Left ventricle myocardium superior (tissue), 1 donor: ENCODE measurements around the gene THRA. TPM values are rescaled to one million over a fixed set of nuclear protein-coding genes. Genes with fewer than 3 reads are reported as not detected.

ENCODE experiments used
- ATAC-seq: fragments of 200-7000 bp; cut with Tn5 transposase; one replicate; pipeline ENCODE4 v1.9.1; 2020; ENCODE audit warnings: mild to moderate bottlenecking, moderate library complexity
- DNase-seq: peaks from one replicate; pipeline ENCODE4 v3.0.0-alpha.2; 2020
- intact Hi-C: fragments of 100-400 bp; cut with micrococcal nuclease; formaldehyde crosslinking; loops from one replicate; pipeline ENCODE4 v1.11.0; 2022
- total RNA-seq: library from RNA; stranded (reverse); fragmentation: NEBNext Ultra II Directional; extraction: Animal tissue kit (Norgen Biotek cat#: 25700); gene quantifications from one replicate; pipeline ENCODE4 v1.2.1, GENCODE V29; 2021
- donor health status: DM: no; HTN: yes; CAD: no; lungs with severe emphysema.

THRA gene
- total RNA-seq, 1 donor from 2014 or later: 98.1 TPM

DNA sequence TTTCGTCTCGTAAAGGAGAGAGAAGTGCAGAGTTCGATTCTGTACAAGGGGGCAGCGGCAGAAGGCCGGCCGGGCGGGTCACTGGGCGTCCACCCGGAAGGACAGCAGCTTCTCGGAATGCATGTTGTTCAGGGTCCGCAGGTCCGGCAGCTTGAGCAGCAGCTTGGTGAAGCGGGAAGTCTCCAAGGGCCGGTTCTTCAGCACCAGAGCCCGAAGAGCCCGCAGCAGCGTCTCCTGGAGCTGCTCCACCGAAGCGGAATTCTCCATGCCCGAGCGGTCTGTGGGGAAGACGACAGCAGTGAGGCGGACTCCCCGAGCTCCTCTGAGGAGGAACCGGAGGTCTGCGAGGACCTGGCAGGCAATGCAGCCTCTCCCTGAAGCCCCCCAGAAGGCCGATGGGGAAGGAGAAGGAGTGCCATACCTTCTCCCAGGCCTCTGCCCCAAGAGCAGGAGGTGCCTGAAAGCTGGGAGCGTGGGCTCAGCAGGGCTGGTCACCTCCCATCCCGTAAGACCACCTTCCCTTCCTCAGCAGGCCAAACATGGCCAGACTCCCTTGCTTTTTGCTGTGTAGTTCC is 30.3 kb downstream of the THRA start:
- ATAC-seq (no peak), DNase-seq (peak; percentile 41)
- intact Hi-C loops: no loop called here

DNA sequence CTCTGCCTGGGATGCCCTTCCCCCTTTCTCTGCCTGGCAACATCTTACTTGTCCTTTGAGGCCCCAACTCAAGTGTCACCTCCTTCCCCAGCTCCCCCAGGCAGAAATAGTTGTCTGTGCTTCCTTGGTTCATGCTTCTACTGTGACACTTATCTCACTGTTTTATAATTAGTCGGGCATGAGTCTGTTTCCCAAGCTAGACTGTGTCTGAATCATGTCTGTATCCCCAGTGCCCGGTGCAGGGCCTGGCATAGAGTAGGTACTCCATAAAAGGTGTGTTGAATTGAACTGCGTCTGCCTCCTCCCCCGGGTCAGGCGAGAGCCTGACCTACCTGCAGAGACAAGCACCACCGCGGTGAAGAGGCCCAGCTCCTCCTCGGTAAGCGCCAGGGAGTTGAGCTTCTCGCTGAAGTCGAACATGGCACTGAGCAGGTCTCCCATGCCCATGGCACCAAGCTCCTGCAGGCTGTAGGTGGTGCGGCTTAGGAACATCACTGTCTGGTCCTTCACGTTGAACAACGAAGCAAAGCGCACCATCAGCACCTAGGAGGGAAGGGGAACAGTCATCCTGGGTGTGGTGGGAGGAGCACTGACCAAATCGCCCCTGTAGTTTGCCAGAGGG is 30.9 kb downstream of the THRA start:
- DNase-seq: peak; percentile 73
- peak; percentile 63 for ATAC-seq
- intact Hi-C loops: no loop called here

DNA sequence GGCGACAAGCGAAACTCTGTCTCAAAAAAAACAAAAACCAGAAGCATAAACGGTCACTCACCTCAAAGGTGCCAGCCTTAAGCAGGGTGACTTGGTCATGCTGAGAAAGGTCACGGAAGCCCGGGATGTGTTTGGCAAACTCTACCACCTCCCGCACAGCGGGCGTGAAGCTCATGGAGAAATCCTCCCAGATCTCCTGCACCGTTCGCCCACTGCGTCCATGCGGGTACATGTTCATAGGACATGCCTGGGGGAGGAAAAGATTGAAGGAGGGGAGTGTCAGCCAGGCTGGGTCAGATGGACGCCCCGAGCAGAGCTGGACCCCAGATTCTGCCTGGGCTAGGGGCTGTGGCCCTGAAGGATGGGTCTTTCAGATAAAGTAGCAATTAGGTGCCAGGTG is 32.1 kb downstream of the THRA start:
- ATAC-seq (no peak), DNase-seq (peak; percentile 49)
- intact Hi-C loops: no loop called here

DNA sequence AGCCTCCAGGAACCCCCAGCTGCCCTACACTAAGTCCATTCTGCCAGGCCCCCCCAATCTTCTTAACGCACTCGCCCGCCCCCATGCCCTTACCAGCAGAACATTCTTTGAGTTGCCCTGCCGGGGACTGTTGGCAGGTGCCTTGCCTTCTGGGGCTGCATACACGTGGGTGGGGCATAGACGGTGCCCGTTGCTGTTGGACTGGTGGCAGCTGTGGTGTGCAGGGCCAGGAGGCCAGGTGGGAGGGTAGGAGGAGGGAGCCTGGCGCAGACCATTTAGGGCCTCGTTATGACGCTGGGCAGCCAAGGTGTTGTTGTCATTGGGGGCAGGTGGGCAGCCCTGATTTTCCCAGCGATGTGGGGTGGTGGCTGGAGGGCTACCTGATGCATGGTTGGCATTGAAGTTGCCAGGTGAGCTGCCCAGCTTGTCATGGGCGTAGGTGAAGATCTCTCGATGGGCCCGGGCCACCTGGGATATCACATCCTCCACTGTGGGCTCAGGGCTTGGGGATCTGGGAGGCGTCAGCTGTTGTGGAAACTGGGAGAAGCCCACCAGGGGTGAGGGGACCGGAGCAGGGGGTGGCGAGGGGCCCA is 32.7 kb downstream of the THRA start:
- ATAC-seq: no peak
- intact Hi-C loops: no loop called here
- peak; percentile 43 for DNase-seq

DNA sequence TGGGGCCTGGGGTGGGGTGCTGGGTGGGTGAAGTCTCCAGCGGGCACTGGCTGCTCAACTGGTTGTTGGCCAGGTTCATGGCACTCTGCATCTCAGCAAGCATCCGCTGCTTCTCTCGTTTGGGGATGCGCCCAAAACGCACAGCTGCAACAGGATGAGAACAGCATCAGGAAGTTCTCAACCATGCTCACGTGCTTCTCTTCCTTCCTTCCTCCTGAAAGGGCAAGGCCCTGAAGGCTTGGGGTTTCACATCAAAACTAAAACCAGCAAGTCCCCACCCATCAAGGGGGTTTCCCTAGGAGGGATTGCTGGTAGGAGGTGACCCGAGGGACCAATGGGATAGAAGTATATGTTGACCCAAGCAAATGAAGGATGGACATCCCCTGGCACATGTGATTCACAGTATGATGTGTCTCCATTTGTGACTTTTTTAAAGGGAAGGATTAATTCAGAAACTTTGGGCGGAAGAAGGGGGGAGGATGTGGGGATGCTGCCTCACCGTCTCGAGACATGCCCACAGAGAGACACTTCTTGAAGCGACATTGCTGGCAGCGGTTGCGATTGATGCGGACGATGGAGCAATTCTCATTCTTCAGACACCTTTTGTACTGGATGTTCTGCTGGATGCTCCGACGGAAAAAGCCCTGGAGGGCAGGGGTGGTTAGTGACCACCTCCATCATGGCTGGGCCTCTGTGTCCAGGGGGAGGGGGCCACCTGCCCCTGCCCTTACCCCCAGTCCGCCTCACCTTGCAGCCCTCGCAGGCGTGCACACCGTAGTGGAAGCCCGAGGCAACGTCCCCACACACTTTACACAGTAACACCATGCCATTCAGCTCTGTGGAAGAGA is 33.4 kb downstream of the THRA start:
- ATAC-seq (no peak), DNase-seq (peak; percentile 61)
- intact Hi-C loops: no loop called here

DNA sequence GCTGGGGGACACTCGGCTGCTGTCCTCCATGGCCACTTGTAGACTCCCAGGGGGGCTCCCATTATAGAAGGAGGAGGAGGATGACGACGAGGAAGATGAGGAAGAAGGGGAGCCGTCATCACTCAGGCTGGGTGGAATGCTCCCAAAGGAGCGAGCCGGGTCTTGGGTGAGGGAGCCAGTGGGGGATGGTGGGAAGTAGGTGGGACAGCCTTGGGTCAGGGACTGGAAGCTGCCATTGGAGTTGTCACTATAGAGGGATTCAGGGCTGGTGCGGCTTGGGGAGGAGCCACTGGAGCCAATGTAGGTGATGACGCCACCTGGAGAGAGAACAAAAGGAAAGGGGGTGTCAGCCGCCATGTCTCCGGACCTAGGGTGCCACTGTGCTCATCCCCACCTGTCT is 34.3 kb downstream of the THRA start:
- DNase-seq (no peak), ATAC-seq (no peak)
- intact Hi-C loops: no loop called here

DNA sequence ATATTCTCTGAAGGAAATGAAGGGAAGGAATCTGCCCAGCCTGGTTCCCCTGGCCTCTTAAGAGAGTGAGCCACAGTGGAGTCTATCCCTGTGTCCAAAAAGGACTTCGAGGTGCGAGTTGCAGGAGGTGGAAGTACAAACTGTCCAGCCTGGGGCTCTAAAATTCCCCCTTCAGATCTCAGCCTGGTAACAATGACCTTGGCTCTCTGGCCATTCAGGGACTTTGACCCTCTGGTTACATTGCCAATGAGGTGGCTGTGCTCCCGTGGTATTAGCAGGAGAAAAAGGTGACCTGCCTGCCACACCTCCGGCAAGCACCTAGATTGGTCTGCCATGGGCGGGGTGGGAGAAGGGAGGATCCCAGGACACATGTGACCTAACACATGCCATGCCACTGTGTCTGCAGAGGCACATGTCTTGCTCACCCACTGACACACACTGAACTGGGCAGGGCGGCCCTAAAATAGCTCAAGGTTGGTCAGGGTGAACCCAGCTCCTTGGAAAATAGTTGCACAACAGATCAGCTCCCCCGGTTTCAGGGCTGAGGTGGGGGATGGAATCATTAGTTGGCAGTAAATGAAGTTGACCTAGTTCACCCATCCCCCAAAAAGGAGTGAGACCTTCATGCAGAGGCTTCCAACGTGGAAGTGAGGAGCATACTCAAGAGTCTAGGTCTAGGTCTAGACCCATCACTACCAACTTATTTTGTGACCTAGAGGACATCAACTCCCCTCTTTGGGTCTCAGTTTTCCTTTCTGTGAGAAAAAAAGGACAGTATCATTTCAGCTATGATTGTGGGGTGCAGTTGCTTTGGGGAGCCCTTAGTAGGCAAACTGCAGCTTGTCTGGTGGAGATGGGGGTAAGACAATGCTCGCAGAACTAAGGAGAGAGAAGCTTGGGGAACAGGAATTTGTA is 35.4 kb downstream of the THRA start:
- ATAC-seq (peak; percentile 32), DNase-seq (peak; percentile 78)
- intact Hi-C loops: no loop called here

DNA sequence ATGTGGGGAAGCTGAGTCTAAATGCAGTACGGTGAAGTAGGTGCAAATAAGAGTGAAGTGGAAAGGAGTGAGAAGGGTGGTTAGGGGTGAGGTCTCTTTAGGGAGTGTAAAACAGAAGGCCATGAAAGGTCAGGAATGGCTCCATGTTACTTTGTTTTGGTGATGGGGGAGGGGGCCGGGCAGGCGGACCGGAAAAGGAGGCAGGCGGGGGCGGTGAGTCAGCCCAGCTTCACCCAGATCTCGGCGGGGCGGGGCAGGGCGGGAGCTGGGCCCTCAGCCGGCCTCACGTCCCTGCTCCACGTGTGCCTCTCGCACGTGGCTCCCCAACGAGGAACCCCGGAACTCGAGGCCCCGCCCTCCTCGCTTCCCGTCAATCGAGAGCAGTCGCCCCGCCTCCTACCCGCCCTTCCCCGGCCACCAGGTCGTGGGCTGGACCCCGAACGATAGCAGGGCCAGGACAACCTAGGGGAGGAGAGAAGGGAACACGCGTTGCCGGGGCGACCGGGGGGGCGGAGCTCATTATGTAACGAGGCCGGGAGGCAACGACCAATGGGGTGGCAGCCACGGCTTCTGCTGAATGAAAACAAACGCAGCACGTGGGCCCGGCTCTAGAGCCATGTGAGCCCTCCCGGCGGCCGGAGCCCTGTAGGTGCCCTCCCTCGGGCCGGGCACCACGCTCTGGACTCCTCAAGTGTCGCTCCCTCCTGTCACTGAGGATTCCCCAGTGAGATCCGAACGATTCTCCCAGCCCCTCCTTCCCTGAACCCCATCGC is 36.3 kb downstream of the THRA start:
- DNase-seq (peak; percentile 100), ATAC-seq (peak; percentile 79)
- intact Hi-C loops: no loop called here

DNA sequence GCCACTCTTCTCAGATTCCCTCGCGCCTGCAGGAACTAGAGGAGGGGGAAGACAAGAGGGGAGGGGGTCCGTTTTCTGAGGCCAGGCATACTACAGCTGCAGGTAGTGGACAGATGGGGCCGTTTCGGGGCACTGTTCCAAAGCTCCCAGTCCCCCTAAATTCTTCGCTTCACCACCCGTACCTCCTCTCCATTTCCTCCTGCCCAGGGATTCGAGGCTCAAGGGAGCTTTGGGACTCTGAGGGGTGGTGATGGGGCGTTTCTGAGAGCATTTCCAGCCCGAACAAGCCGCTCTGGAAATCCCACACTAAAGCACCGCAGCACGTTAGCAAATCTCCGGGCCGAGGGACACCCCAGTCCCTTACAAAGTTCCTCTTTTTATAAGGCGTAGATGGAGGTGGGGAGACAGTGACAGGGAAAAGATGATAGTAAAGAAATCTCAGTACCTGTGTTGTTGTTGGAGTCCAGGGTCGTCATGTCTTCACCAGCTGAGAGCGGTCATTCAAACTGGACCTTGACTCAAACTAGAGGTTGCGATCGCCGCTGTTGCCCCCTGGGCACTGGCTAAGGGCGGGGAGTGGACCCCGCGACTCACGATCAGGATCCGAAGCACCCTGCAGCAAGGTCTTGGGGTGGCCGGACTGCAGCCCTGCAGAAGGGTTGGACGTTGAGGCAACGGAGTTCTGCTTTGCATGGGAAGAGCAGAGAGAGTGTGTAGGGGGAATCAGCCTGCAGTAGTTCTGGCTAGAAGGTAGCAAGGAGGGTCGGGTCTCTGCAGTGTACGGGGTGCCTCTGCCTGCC is 37.1 kb downstream of the THRA start:
- ATAC-seq (peak; percentile 2), DNase-seq (no peak)
- intact Hi-C loops: no loop called here

DNA sequence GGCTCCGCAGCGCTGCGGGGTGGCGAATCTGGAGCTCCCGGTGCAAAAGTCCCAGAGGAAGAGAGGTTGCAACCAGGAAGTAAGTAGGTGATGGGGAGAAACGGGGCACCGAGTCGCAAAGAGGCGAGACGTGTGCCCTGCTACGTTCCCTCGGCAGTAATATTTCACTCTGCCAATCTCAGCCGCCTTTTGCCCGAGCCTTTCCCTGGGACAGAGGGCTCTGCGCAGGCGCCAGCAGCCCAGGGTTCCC is 37.6 kb downstream of the THRA start, which contains the start of gene NR1D1:
TSS of gene NR1D1 (minus strand) at position 171 of the 250 bp plus-strand sequence. CDS start 495 bp downstream, outside the sequence.
- intact Hi-C loops: no loop called here
- ATAC-seq (no peak), DNase-seq (no peak)

DNA sequence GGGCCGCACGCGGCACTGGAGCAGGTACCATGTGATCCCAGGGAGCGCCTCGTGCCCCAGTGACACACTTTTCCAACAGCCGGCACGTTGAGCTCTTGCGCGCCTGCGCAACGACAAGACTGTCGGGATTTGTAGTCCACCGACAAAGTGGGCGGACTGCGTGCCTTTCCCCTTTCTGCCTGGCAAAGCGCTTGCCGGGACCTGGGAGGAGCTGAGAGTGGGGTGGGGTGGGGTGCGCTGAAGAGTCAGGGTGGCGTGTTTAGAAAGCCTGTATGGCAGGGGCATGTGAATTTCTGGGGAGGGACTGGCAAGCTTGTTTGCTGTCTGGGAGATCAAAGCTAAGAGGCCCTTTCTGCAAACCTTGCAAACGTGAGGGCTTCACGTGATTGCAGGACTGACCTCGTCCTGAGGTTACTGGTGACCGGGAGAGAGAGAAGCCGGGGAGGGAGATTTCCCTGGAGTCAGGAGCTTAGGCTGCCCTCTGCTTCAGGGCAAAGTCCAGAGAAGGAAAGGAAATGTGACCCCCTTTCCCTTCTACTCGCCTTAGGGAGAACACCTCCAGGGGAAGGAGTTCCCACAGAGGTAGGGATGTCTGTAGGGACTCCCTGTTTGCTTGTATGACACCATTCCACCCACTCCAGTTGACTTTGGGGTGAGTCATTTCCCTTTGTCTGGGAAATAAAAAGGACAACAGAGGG is 38.1 kb downstream of the THRA start:
- intact Hi-C loops: no loop called here
- ATAC-seq (peak; percentile 72), DNase-seq (peak; percentile 99)

DNA sequence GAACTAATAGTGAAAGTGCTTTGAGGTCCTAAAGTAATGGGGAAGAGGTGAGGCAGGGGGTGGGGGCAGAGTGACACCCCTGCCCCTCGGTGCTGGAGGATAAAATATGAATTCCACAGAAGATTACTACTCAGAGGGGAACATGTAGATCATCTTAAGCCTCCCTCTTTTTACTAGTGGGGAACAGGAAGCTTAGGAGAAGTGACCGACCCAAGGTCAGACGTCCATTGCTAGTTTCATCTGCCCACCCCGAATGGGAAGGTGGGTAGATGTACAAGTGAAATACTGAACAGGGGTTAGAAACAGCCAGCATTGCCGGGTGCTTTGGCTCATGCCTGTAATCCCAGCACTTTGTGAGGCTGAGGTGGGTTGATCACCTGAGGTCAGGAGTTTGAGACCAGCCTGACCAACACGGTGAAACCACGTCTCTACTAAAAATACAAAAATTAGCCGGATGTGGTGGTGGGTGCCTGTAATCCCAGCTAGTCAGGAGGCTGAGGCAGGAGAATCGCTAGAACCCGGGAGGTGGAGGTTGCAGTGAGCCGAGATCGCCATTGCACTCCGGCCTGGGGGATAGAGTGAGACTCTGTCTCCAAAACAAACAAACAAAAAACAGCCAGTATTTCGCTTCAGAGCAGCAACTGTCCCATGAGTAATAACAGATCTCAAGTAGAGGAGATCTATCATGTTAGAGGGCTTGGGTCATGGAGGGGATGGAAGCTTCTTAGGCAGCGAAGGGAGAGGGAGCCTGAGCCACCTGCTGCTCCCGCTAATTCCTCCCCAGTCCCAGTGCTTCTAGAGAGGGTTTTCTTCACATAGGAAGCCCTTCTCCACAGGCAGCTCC is 38.8 kb downstream of the THRA start:
- DNase-seq (peak; percentile 22), ATAC-seq (no peak)
- intact Hi-C loops: no loop called here

DNA sequence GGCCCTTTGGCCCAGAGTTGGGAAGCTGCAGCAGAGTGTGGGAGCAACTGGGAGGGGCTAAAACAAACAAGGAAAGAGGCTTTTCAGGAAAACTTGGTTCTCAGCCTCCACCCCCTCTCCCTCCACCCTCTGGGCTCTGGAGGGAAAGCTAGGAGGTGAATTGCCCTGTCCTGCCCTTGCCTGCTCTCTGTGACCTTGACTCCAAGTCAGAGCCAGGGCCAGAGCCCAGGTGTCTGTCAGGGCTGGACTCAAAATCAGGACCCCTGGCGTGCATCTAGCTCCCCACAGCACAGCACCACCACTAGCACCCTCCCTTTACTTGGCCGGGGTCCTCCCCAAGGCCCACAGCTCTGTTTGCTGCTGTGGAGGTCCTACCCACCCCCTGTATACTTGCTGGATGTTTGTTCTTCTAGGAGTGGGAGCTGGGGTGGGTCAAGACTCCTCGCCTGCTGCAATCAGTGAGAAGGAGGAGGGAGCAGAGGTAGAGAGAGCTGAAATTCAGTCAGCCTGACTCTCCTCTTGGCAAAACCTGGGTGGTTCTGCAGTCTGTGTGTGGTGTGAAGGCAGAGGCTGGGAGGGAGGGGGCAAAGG is 40.4 kb downstream of the THRA start:
- intact Hi-C loops: no loop called here
- ATAC-seq (no peak), DNase-seq (no peak)

DNA sequence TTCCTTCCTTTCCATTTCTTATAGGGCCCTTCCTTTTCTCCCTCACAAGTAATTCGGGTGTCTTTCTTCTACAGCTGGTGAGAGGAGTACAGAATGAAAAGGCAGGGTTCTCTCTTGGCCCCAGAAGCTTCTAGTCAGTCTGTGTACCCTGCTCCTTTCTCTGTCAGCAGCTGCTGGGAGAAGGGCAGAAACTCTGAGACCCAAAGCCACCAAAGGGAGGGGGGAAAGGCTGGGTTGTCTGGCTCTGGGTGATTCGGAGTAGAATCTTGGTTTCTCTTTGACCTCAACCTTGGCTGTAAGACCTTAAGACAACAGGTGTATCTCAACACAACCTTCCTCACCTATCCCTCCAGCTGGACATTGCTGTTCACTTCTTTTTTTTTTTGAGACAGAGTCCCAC is 40.9 kb downstream of the THRA start:
- ATAC-seq: no peak
- intact Hi-C loops: no loop called here
- no peak for DNase-seq

DNA sequence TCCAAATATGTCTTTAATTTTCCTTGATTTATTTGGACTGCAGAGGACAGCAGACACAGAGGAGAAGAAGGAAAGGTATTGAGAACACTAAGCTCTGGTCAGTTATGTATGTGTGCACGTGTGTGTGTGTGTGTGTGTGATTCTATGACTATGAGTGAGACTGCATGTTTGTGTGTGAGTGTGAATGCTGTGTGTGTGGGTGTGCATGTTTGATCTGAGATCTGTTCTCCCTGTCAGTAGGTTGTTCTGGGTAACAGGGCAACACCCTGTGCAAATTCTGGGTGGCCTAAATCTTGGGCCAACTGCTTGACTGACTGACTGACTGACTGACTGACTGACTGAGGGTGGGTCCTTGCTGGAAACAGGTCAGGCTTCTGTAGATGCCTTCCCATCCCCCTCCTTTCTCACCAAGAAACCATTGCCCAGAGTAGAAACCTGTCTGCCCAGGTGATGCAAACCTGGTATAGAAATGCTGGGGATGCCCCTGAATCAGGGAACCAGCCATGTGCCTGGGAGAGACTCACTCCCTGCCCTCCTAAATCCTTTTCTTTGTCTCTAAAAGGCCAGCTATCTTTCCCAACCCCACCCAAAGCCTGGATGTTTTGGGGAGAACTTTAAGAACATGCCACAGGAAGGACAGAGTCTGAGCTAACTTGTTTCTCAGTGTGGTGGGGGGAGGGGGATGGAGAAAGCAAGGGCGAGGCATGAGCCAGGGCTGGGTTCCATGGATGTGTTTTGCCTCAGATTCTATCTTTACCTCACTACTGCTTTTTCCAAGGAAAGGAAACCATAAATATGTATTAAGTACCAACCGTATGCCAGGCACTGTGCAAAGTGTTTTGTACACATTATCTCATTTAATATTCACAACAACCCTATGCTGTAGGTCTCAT is 42.1 kb downstream of the THRA start:
- DNase-seq (no peak), ATAC-seq (no peak)
- intact Hi-C loops: no loop called here
